HL-60 (cell line): ENCODE results near the gene NAA50.

Experiments
- DNase-seq, 2 experiments: peaks; one replicate each; pipeline ENCODE4 v3.0.0-alpha.2; 2010 to 2020; ENCODE audit warnings: low read depth in 1 of 2, low spot score in 1 of 2
- H3K27ac ChIP-seq: fragments of 250-450 bp; sonication (Bioruptor Pico); replicated peaks from 2 replicates; pipeline ENCODE4 v1.5.1; 2020; ENCODE audit warnings: mild to moderate bottlenecking, moderate library complexity
- H3K27me3 ChIP-seq: fragments of 250-450 bp; sonication (Bioruptor Pico); 2 replicates; pipeline ENCODE4 v1.5.1; 2021; ENCODE audit warnings: mild to moderate bottlenecking, moderate library complexity; ENCODE audit not compliant: insufficient read depth, poor library complexity, severe bottlenecking
- H3K4me3 ChIP-seq: replicated peaks from 2 replicates; pipeline ENCODE4 v1.5.1; 2011; ENCODE audit warnings: mild to moderate bottlenecking, control low read depth, low read length; ENCODE audit not compliant: insufficient read depth
- GABPA ChIP-seq: IDR thresholded peaks from 2 replicates; pipeline ENCODE4 v1.6.1; 2012; ENCODE audit warnings: low read depth
- POLR2AphosphoS5 ChIP-seq: IDR thresholded peaks from 2 replicates; pipeline ENCODE4 v1.6.1; 2012; ENCODE audit warnings: low read depth
- REST ChIP-seq: IDR thresholded peaks from 2 replicates; pipeline ENCODE4 v1.6.1; 2012; ENCODE audit warnings: low read depth; ENCODE audit not compliant: insufficient replicate concordance
- SPI1 ChIP-seq: IDR thresholded peaks from 2 replicates; pipeline ENCODE4 v1.6.1; 2012; ENCODE audit warnings: low read depth, mild to moderate bottlenecking, borderline replicate concordance
- TF ChIP-seq, protein P1 (sequence below): IDR thresholded peaks from one replicate; pipeline ENCODE4 v1.5.1; 2011; ENCODE audit warnings: low read length, control low read depth, inconsistent platforms; ENCODE audit not compliant: insufficient read depth

Gene NAA50

GRCh38 chr3:113697500-113698090, 48.5 kb downstream of the NAA50 start:
- Histone ChIP-seq H3K27me3 (no peaks in the 10 kb centered on the region), H3K4me3 (peak overlapping the region; percentile 86), H3K27ac (peak overlapping the region; percentile 83)
- no peak for TF ChIP-seq POLR2AphosphoS5
- TF ChIP-seq, protein P1, sequence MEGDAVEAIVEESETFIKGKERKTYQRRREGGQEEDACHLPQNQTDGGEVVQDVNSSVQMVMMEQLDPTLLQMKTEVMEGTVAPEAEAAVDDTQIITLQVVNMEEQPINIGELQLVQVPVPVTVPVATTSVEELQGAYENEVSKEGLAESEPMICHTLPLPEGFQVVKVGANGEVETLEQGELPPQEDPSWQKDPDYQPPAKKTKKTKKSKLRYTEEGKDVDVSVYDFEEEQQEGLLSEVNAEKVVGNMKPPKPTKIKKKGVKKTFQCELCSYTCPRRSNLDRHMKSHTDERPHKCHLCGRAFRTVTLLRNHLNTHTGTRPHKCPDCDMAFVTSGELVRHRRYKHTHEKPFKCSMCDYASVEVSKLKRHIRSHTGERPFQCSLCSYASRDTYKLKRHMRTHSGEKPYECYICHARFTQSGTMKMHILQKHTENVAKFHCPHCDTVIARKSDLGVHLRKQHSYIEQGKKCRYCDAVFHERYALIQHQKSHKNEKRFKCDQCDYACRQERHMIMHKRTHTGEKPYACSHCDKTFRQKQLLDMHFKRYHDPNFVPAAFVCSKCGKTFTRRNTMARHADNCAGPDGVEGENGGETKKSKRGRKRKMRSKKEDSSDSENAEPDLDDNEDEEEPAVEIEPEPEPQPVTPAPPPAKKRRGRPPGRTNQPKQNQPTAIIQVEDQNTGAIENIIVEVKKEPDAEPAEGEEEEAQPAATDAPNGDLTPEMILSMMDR: no peak
- TF ChIP-seq GABPA: no peak
- no peak for TF ChIP-seq SPI1
- TF ChIP-seq REST: no peak
- DNase-seq: peak in 1 of 2 experiments; percentile 6

- Histone ChIP-seq H3K27me3 (no peaks in the 10 kb centered on the region), H3K4me3 (peak overlapping the region; percentile 86), H3K27ac (peak overlapping the region; percentile 86)
- peak; percentile 79 for TF ChIP-seq GABPA
- TF ChIP-seq, protein P1: no peak
- peak; percentile 94 to 99 for DNase-seq
Measured at GRCh38 chr3:113696658-113697499, 49.2 kb downstream of the NAA50 start.

GRCh38 chr3:113695786-113696645, 50.0 kb downstream of the NAA50 start, which contains the start of gene USF3:
Gene USF3 (minus strand): TSS chr3:113696642. CDS start chr3:113674878, 21,764 bp downstream.
- peak; percentile 39 to 75 for DNase-seq
- peak within 1 kb of the TSS; percentile 86 for H3K4me3 ChIP-seq
- H3K27me3 ChIP-seq: no peaks in the 10 kb centered on the region
- no peak for TF ChIP-seq REST
- TF ChIP-seq SPI1: no peak
- peak; percentile 36; the same call in 1 of the 2 replicates for TF ChIP-seq POLR2AphosphoS5
- peak within 1 kb of the TSS; percentile 86 for H3K27ac ChIP-seq

GRCh38 chr3:113695431-113695785, 50.6 kb downstream of the NAA50 start:
- TF ChIP-seq REST: no peak
- TF ChIP-seq, protein P1: no peak
- TF ChIP-seq POLR2AphosphoS5: no peak
- TF ChIP-seq GABPA: no peak
- TF ChIP-seq SPI1: no peak
- Histone ChIP-seq H3K27ac (peak overlapping the region; percentile 86), H3K27me3 (no peaks in the 10 kb centered on the region), H3K4me3 (peak overlapping the region; percentile 81)
- DNase-seq: no peak
